Osteoblast (primary cell): ENCODE results near the gene RER1. TPM values are rescaled to one million over a fixed set of nuclear protein-coding genes. Genes with fewer than 3 reads are reported as not detected.

ENCODE experiments used
- DNase-seq: peaks from one replicate; pipeline ENCODE4 v3.0.0; 2011; ENCODE audit warnings: low spot score, mixed read lengths; ENCODE audit not compliant: insufficient read length; ENCODE audit errors: missing footprints
- H2AFZ ChIP-seq: 2 replicates; pipeline ENCODE4 v1.6.0; 2011; ENCODE audit warnings: mild to moderate bottlenecking, low read length
- H3K27ac ChIP-seq: 2 replicates; pipeline ENCODE4 v1.5.1; 2011; ENCODE audit warnings: mild to moderate bottlenecking, low read depth, low read length, moderate library complexity
- H3K27me3 ChIP-seq: 2 replicates; pipeline ENCODE4 v1.6.0; 2012; ENCODE audit warnings: mild to moderate bottlenecking, control low read depth, inconsistent platforms, low read length, moderate library complexity; ENCODE audit not compliant: insufficient read depth
- H3K36me3 ChIP-seq: 2 replicates; pipeline ENCODE4 v1.5.1; 2011; ENCODE audit warnings: mild to moderate bottlenecking, low read length, control low read depth, moderate library complexity; ENCODE audit not compliant: insufficient read depth
- H3K4me1 ChIP-seq: 2 replicates; pipeline ENCODE4 v1.5.1; 2011; ENCODE audit warnings: mild to moderate bottlenecking, low read length, control low read depth, moderate library complexity; ENCODE audit not compliant: insufficient read depth
- H3K4me2 ChIP-seq: 2 replicates; pipeline ENCODE4 v1.6.0; 2011; ENCODE audit warnings: mild to moderate bottlenecking, low read length; ENCODE audit not compliant: insufficient read depth
- H3K4me3 ChIP-seq: fragments of 200-600 bp; sonication (generic); 3 replicates; pipeline ENCODE4 v1.5.1; 2012; ENCODE audit warnings: mild to moderate bottlenecking, low read length, inconsistent platforms; ENCODE audit not compliant: insufficient read depth
- H3K79me2 ChIP-seq: 2 replicates; pipeline ENCODE4 v1.6.0; 2012; ENCODE audit warnings: mild to moderate bottlenecking, low read length, control low read depth, inconsistent platforms; ENCODE audit not compliant: insufficient read depth
- H3K9me3 ChIP-seq: 2 replicates; pipeline ENCODE4 v1.5.1; 2011; ENCODE audit warnings: low read depth, low read length, control low read depth
- H4K20me1 ChIP-seq: 2 replicates; pipeline ENCODE4 v1.6.0; 2012; ENCODE audit warnings: mild to moderate bottlenecking, low read length, control low read depth; ENCODE audit not compliant: insufficient read depth
- total RNA-seq: library from RNA; depleted of rRNA; stranded (reverse); fragments of >200 nt; gene quantifications from 2 replicates; pipeline ENCODE4 v1.2.3, GENCODE V29; 2012
- TF ChIP-seq, protein P1 (sequence below): IDR thresholded peaks from 2 replicates; pipeline ENCODE4 v1.5.1; 2011; ENCODE audit warnings: mild to moderate bottlenecking, low read depth, low read length, moderate library complexity; ENCODE audit errors: extremely low read depth

The RER1 gene
- total RNA-seq, 1 donor: 95.2 TPM

DNA sequence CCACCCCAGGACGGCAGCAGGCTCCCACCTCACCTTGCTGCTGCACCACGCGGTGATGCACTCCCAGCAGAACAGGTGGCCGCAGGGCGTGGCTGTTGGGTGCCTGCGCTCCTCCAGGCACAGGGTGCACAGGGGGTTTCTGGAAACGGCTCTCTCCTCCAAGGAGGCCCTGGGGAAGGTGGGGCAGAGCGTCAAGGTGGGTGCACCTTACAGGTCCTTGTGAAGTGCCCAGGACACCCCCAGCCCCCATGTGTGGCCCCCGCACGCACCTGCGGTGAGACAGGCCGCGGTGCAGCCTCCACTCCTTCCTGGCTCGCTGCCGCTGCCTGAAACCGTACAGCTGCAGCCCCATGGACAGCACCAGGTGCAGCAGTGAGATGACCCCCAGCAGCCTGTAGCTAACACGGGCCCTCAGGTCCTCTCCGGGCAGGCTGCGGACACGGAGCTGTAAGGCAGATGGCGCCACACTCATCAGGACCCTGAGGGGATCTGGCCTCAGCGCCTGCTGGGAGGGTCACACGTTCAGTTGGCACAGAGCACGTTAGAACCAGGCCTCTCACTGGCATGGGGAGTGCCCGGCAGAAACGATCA is 14.9 kb downstream of the RER1 start:
- Histone ChIP-seq H2AFZ (no peak overlapping the region), H3K4me1 (peaks cover 9% of the 10 kb centered on the region), H3K79me2 (peaks cover 25% of the 10 kb centered on the region), H3K27me3 (no peaks in the 10 kb centered on the region), H4K20me1 (peaks cover 13% of the 10 kb centered on the region), H3K36me3 (peaks cover 59% of the 10 kb centered on the region), H3K27ac (no peak overlapping the region), H3K4me3 (no peak overlapping the region), H3K4me2 (no peak overlapping the region), H3K9me3 (no peaks in the 10 kb centered on the region)
- peak; percentile 73 for DNase-seq
- TF ChIP-seq, protein P1, sequence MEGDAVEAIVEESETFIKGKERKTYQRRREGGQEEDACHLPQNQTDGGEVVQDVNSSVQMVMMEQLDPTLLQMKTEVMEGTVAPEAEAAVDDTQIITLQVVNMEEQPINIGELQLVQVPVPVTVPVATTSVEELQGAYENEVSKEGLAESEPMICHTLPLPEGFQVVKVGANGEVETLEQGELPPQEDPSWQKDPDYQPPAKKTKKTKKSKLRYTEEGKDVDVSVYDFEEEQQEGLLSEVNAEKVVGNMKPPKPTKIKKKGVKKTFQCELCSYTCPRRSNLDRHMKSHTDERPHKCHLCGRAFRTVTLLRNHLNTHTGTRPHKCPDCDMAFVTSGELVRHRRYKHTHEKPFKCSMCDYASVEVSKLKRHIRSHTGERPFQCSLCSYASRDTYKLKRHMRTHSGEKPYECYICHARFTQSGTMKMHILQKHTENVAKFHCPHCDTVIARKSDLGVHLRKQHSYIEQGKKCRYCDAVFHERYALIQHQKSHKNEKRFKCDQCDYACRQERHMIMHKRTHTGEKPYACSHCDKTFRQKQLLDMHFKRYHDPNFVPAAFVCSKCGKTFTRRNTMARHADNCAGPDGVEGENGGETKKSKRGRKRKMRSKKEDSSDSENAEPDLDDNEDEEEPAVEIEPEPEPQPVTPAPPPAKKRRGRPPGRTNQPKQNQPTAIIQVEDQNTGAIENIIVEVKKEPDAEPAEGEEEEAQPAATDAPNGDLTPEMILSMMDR: no peak

DNA sequence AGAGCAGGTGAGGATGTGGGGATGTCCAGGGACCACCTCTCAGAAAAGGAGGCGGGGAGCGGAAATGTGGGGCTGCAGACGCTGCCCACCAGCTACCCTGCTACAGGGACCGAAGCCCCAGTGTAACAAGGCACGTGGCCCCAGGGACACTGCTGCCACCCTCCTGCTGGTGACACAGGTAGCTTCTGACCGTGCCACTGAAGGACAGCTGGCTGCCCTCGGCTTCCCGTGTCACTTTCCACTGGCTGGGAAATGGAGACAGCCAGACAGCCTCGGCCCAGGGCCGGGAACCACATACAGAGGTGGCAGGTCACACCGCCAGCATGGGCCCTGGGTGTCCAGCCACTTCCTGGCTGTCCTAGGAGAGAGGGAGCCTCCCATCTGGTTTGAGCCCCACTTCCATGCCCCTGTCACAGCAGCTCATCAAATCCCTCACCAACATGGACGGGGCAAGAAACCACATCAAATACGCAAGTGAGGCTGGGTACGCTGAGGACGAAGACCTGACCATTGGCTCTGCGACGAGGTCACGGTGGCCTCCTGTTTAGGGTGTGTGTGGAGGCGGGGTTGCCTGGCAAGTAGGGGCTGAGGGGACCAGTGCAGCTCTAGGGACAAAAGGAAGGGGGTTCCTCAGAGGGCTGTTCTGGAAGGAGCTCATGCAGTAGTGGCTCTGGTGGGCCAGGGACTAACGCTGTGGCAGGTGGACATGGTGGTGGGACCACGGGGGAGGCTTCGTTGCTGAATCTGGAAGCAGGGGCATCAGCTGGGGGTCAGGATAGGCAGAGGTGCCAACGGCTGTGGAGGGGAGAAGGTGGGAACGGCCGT is 15.7 kb downstream of the RER1 start:
- Histone ChIP-seq H3K4me3 (no peak overlapping the region), H2AFZ (no peak overlapping the region), H3K4me2 (no peak overlapping the region), H3K4me1 (peaks cover 12% of the 10 kb centered on the region), H3K36me3 (peaks cover 51% of the 10 kb centered on the region), H3K9me3 (no peaks in the 10 kb centered on the region), H3K27me3 (no peaks in the 10 kb centered on the region), H4K20me1 (peaks cover 8% of the 10 kb centered on the region), H3K27ac (no peak overlapping the region), H3K79me2 (peaks cover 25% of the 10 kb centered on the region)
- TF ChIP-seq, protein P1: no peak
- DNase-seq: peak; percentile 82

DNA sequence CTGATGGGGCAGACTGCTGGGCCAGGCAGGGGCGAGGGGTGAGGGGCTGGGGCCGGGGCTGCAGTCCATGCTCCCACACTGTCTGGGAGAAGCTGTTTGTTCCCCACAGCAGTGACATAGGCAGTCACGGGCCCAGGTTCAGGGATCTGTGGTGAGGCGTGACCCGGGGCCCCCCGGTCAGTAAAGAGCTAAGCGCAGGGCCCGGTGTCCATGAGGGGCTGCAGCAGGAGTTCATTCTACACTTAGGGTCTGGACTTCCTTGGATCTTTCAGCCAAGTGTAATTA is 16.3 kb downstream of the RER1 start:
- Histone ChIP-seq H4K20me1 (peaks cover 5% of the 10 kb centered on the region), H3K4me1 (peaks cover 12% of the 10 kb centered on the region), H3K4me3 (no peak overlapping the region), H3K27me3 (no peaks in the 10 kb centered on the region), H3K79me2 (peaks cover 19% of the 10 kb centered on the region), H3K9me3 (no peaks in the 10 kb centered on the region), H2AFZ (no peak overlapping the region), H3K27ac (no peak overlapping the region), H3K4me2 (no peak overlapping the region), H3K36me3 (peaks cover 46% of the 10 kb centered on the region)
- TF ChIP-seq, protein P1: no peak
- no peak for DNase-seq

DNA sequence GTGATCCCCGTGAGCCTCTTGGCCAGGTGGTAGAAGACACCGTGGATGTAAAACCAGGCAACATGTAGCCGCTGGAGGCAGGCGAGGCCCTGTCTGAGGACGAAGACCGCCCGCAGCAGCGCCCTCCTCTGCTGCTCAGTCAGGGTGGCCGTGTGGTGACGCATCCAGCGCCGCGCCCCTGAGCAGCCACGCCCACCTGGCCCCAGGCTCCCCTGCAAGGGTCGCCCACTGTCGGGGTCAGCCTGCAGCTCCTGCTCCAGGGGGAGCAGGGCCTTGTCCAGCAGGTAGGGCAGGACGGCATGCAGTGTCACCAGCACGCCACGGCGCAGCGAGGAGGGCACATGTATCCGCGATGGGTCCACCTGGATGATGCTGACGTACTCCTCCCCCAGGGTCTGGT is 16.8 kb downstream of the RER1 start:
- Histone ChIP-seq H3K4me2 (no peak overlapping the region), H3K4me1 (peaks cover 17% of the 10 kb centered on the region), H3K79me2 (peaks cover 16% of the 10 kb centered on the region), H3K27me3 (no peaks in the 10 kb centered on the region), H3K9me3 (no peaks in the 10 kb centered on the region), H4K20me1 (peaks cover 5% of the 10 kb centered on the region), H3K36me3 (peaks cover 41% of the 10 kb centered on the region), H2AFZ (no peak overlapping the region), H3K27ac (no peak overlapping the region), H3K4me3 (no peak overlapping the region)
- TF ChIP-seq, protein P1: no peak
- DNase-seq: no peak
